Midbrain (tissue), 1 donor: ENCODE data around the gene ZNF48.

Source experiments
- DNase-seq: peaks from one replicate; lab custom pipeline; 2025; lab: John Stamatoyannopoulos, UW

ZNF48 gene

GRCh38 chr16:30407804-30408534 lies 12.7 kb downstream of the ZNF48 start:
- no peak for DNase-seq

GRCh38 chr16:30409125-30410060 lies 14.2 kb downstream of the ZNF48 start:
- peak; percentile 92 for DNase-seq

- no peak for DNase-seq
Measured at GRCh38 chr16:30413112-30413806, 18.0 kb downstream of the ZNF48 start.

GRCh38 chr16:30414159-30414558 lies 18.9 kb downstream of the ZNF48 start:
- no peak for DNase-seq

GRCh38 chr16:30416047-30416603 lies 20.9 kb downstream of the ZNF48 start:
- DNase-seq = no peak

GRCh38 chr16:30416624-30417528 lies 21.7 kb downstream of the ZNF48 start:
- DNase-seq = no peak

- DNase-seq = peak; percentile 79
Measured at GRCh38 chr16:30417529-30418349, 22.5 kb downstream of the ZNF48 start.

GRCh38 chr16:30418350-30419181 lies 23.3 kb downstream of the ZNF48 start:
- no peak for DNase-seq

GRCh38 chr16:30421010-30421409 lies 25.8 kb downstream of the ZNF48 start:
- DNase-seq = no peak

- DNase-seq = no peak
Measured at GRCh38 chr16:30428055-30428454, 32.8 kb downstream of the ZNF48 start.

- DNase-seq = no peak
Measured at GRCh38 chr16:30429418-30429677, 34.1 kb downstream of the ZNF48 start.

GRCh38 chr16:30429678-30430427 lies 34.6 kb downstream of the ZNF48 start, which contains the start of gene DCTPP1:
Gene DCTPP1 (minus strand): TSS chr16:30430030. CDS start chr16:30429980, 50 bp downstream.
- DNase-seq = peak; percentile 97

GRCh38 chr16:30430428-30430970 lies 35.3 kb downstream of the ZNF48 start:
- DNase-seq = no peak

GRCh38 chr16:30434852-30435251 lies 39.6 kb downstream of the ZNF48 start:
- no peak for DNase-seq

GRCh38 chr16:30437511-30438046 lies 42.4 kb downstream of the ZNF48 start:
- no peak for DNase-seq

GRCh38 chr16:30438835-30439234 lies 43.6 kb downstream of the ZNF48 start:
- no peak for DNase-seq

- no peak for DNase-seq
Measured at GRCh38 chr16:30439720-30440348, 44.6 kb downstream of the ZNF48 start.

- DNase-seq = no peak
Measured at GRCh38 chr16:30443631-30444030, 48.4 kb downstream of the ZNF48 start.
